ENCODE measurements around the gene RNF212.

RNF212 gene

GRCh38 chr4:1032861-1033260, 80.5 kb downstream of the RNF212 start:
- TF ChIP-seq CTCF (IDR thresholded peaks at IDR 0.05; ENCODE audit: low read depth, low read length, missing control alignments) = no peak
- H3K4me3 ChIP-seq (ENCODE audit: low read depth, low read length) = no peak overlapping the region
- no peak for DNase-seq (ENCODE audit: low read depth)

GRCh38 chr4:1031956-1032795, 81.2 kb downstream of the RNF212 start:
- H3K4me3 ChIP-seq (ENCODE audit: low read depth, low read length) = no peak overlapping the region
- no peak for DNase-seq (ENCODE audit: low read depth)
- no peak for TF ChIP-seq CTCF (IDR thresholded peaks at IDR 0.05; ENCODE audit: low read depth, low read length, missing control alignments)

DNA sequence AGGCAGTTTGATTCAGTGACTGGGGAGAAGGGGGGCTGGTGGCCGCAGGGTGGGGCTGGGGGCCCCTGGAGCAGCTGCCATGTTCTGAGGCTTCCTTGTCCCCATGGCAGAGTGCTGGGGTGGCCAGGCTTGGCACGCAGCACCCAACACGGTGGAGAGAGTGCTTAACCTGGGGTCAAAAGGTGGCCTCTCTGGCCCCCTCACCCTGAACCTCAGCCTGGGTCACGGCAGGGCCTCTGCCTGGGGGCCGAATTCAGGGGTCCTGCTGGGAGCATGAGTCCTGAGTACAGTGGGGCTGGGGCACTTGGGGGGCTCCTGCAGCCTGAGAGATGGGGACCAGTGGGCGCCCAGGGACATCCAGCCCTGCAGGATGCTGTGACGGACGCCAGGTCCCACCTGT, 82.0 kb downstream of the RNF212 start:
- TF ChIP-seq CTCF (IDR thresholded peaks at IDR 0.05; ENCODE audit: low read depth, low read length, missing control alignments) = no peak
- H3K4me3 ChIP-seq (ENCODE audit: low read depth, low read length) = no peak overlapping the region
- no peak for DNase-seq (ENCODE audit: low read depth)

GRCh38 chr4:1030559-1030958, 82.8 kb downstream of the RNF212 start:
- TF ChIP-seq CTCF (IDR thresholded peaks at IDR 0.05; ENCODE audit: low read depth, low read length, missing control alignments) = no peak
- DNase-seq (ENCODE audit: low read depth) = no peak
- H3K4me3 ChIP-seq (ENCODE audit: low read depth, low read length) = no peak overlapping the region

- no peak for DNase-seq (ENCODE audit: low read depth)
- no peak for TF ChIP-seq CTCF (IDR thresholded peaks at IDR 0.05; ENCODE audit: low read depth, low read length, missing control alignments)
- H3K4me3 ChIP-seq (ENCODE audit: low read depth, low read length) = no peak overlapping the region
Measured at GRCh38 chr4:1030031-1030430, 83.3 kb downstream of the RNF212 start.

DNA sequence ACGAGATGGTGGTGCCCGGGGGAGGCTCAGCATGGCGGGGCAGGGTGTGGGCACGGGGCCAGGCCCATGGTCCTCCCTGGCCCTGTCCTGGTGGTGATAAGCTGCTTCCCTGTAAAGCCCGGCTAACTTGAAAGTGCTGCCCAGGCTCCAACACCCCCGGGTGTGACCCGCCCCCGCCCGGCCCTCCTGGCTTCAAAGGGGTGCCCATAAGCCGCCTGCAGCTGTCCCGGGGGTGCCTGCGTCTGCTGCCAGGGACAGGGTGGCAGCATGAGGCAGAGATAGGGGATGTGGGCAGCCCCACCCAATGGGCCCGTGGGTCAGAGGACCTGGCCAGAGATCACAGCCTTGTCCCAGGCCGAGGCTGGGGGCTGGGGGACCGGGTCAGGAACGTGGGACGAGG, 83.8 kb downstream of the RNF212 start:
- no peak for DNase-seq (ENCODE audit: low read depth)
- H3K4me3 ChIP-seq (ENCODE audit: low read depth, low read length) = no peak overlapping the region
- TF ChIP-seq CTCF (IDR thresholded peaks at IDR 0.05; ENCODE audit: low read depth, low read length, missing control alignments) = no peak
